ENCODE results near the gene DLG5.

DNA sequence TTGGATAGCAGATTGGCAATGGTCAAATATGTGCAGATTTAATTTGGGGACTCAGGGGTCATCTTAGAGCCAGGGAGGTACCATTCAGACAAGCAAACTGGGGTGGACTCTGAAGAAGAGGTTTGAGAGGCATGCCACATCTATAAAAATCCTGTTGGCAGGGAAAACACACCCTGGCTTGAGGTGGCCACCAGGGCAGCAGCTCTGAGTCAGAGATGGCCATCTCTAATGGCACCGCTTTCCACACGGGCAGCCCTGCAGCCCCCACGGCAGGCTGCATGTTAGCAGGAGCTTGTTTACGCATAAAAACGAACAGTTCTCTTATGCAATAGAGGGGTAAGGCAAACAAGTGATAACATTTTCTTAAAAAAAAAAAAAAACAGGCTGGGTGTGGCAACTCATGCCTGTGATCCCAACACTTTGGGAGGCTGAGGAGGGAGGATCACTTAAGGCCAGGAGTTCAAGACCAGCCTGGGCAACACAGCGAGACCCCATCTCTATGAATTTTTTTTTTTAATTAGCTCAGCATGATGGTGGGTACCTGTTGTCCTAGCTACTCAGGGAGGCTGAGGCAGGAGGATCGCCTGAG lies 14.9 kb downstream of the DLG5 start:
- TF ChIP-seq CTCF (conservative IDR thresholded peaks at IDR 0.05), result no peak
- TF ChIP-seq ZFX (IDR thresholded peaks at IDR 0.05), result no peak
